K562 (cell line): ENCODE measurements around the gene KRT1. TPM values are rescaled to one million over a fixed set of nuclear protein-coding genes. Genes with fewer than 3 reads are reported as not detected.

Source experiments
- BCLAF1 ChIP-seq, 2 experiments: fragments of 450-650 bp in 1 of 2; IDR thresholded peaks; 2 replicates each; pipeline ENCODE4 v1.6.1; 2011 to 2017; ENCODE audit warnings: low read depth in 2 of 2, antibody characterized with exemption in 1 of 2, borderline replicate concordance in 1 of 2, low read length in 1 of 2, mild to moderate bottlenecking in 1 of 2, mixed read lengths in 1 of 2; ENCODE audit not compliant: control insufficient read depth in 1 of 2
- BHLHE40 ChIP-seq: IDR thresholded peaks from 2 replicates; pipeline ENCODE4 v1.6.1; 2011; ENCODE audit warnings: low read length, improper control_type of control experiment
- CBFB ChIP-seq: sonication (generic); formaldehyde crosslinking; IDR thresholded peaks from 2 replicates; pipeline ENCODE4 v1.4.0; 2020; ENCODE audit warnings: mild to moderate bottlenecking, missing genetic modification reagents
- CEBPG ChIP-seq, 3 experiments: fragments of 200-800 bp in 1 of 3; sonication (Bioruptor generic) in 1 of 3; sonication (generic) in 1 of 3; formaldehyde crosslinking in 1 of 3; IDR thresholded peaks in 2 of 3; conservative IDR thresholded peaks in 1 of 3; 2 replicates each; pipeline versions ENCODE4 v1.6.1 to v1.8.0; 2016 to 2022; ENCODE audit warnings: missing compliant biosample characterization in 2 of 3, missing genetic modification characterization in 2 of 3, mild to moderate bottlenecking in 1 of 3, missing genetic modification reagents in 1 of 3
- CREB1 ChIP-seq, 2 experiments: sonication (generic) in 1 of 2; formaldehyde crosslinking in 1 of 2; IDR thresholded peaks; 2 replicates each; pipeline versions ENCODE4 v1.6.1 to v1.8.0; 2012 to 2022; ENCODE audit warnings: inconsistent platforms in 1 of 2, mild to moderate bottlenecking in 1 of 2, missing genetic modification reagents in 1 of 2, moderate library complexity in 1 of 2
- ETV1 ChIP-seq: fragments of 450-650 bp; conservative IDR thresholded peaks from 2 replicates; pipeline ENCODE4 v1.6.1; 2016; ENCODE audit warnings: missing genetic modification characterization, control low read depth, low read depth, missing compliant biosample characterization
- FOXA1 ChIP-seq: fragments of 450-650 bp; IDR thresholded peaks from 2 replicates; pipeline ENCODE4 v1.6.1; 2016; ENCODE audit warnings: mild to moderate bottlenecking, borderline replicate concordance
- HBP1 ChIP-seq: fragments of 450-650 bp; formaldehyde crosslinking; IDR thresholded peaks from 2 replicates; pipeline ENCODE4 v1.4.0; 2022; ENCODE audit warnings: missing genetic modification characterization
- MLLT1 ChIP-seq, 2 experiments: fragments of 450-650 bp; IDR thresholded peaks; 2 replicates each; pipeline ENCODE4 v1.6.1; 2016
- MTA3 ChIP-seq: fragments of 450-650 bp; formaldehyde crosslinking; IDR thresholded peaks from 2 replicates; pipeline ENCODE4 v1.6.1; 2017; ENCODE audit warnings: mild to moderate bottlenecking, borderline replicate concordance
- NFE2 ChIP-seq: IDR thresholded peaks from 2 replicates; pipeline ENCODE4 v1.6.1; 2014; ENCODE audit warnings: antibody characterized with exemption, low read depth
- NFE2L1 ChIP-seq: fragments of 450-650 bp; IDR thresholded peaks from 2 replicates; pipeline ENCODE4 v1.6.1; 2016; ENCODE audit warnings: missing genetic modification characterization, low read depth, mild to moderate bottlenecking, missing compliant biosample characterization, moderate library complexity, borderline replicate concordance
- PHF21A ChIP-seq: fragments of 450-650 bp; IDR thresholded peaks from 2 replicates; pipeline ENCODE4 v1.6.1; 2017; ENCODE audit warnings: low read depth, borderline replicate concordance
- TOE1 ChIP-seq, 2 experiments: fragments of 450-650 bp in 1 of 2; sonication (generic) in 1 of 2; formaldehyde crosslinking in 1 of 2; IDR thresholded peaks; 2 replicates each; pipeline versions ENCODE4 v1.7.1 to v1.8.0; 2016 to 2022; ENCODE audit warnings: borderline replicate concordance in 2 of 2, mild to moderate bottlenecking in 2 of 2, antibody characterized with exemption in 1 of 2, inconsistent platforms in 1 of 2, low read depth in 1 of 2, missing genetic modification reagents in 1 of 2, moderate library complexity in 1 of 2
- ZFP36 ChIP-seq: fragments of 150-350 bp; IDR thresholded peaks from 2 replicates; pipeline ENCODE4 v1.6.1; 2018; ENCODE audit warnings: low read length, low read depth; ENCODE audit not compliant: partially characterized antibody
- ZNF175 ChIP-seq: fragments of 200-800 bp; sonication (Bioruptor generic); IDR thresholded peaks from 2 replicates; pipeline ENCODE4 v1.6.1; 2016; ENCODE audit warnings: low read depth, mild to moderate bottlenecking, missing genetic modification characterization, missing compliant biosample characterization
- ZNF239 ChIP-seq: fragments of 250-450 bp; sonication (Bioruptor Pico); IDR thresholded peaks from 2 replicates; pipeline ENCODE4 v1.4.0; 2020; ENCODE audit warnings: mild to moderate bottlenecking
- ZNF79 ChIP-seq: fragments of 250-450 bp; sonication (Bioruptor Pico); IDR thresholded peaks from 2 replicates; pipeline ENCODE4 v1.4.0; 2020; ENCODE audit warnings: low read depth, mild to moderate bottlenecking, moderate library complexity
- polyA plus RNA-seq, 8 experiments: library from polyadenylated mRNA; depleted of rRNA in 4 of 8; stranded (reverse) in 5 of 8; unstranded in 3 of 8; fragments of >200 nt; fragmentation: Nextera tagmentation in 2 of 8; fragmentation: Illumina TruSeq in 1 of 8; extraction: Ambion mirVana in 2 of 8; extraction: Trizol in 1 of 8; gene quantifications; 2 replicates each; pipeline versions ENCODE4 v1.2.1 to v1.2.3, GENCODE V29; 2011 to 2014; ENCODE audit warnings: inconsistent platforms in 1 of 8, missing spikeins in 1 of 8
- total RNA-seq, 7 experiments: library from RNA; depleted of rRNA in 6 of 7; stranded (reverse); fragments of >200 nt in 6 of 7; fragmentation: Illumina TruSeq in 2 of 7; extraction: Trizol in 2 of 7; gene quantifications; 2 replicates each; pipeline versions ENCODE4 v1.2.1 to v1.2.3, GENCODE V29; 2011 to 2021; ENCODE audit warnings: low replicate concordance in 1 of 7

Gene KRT1
- total and polyA plus RNA-seq, 9 of the 15 experiments (the other 6 are each of a cell fraction or from before 2014, with no cell fraction given) = 0.18 TPM; not detected in 8

GRCh38 chr12:52662093-52662917 lies 17.9 kb downstream of the KRT1 start (continued):
- peak; percentile 92 for TF ChIP-seq BHLHE40
- TF ChIP-seq FOXA1 = peak; percentile 56; the same call in 1 of the 2 replicates
- peak; percentile 73 for TF ChIP-seq PHF21A
- peak in 1 of 2 experiments; percentile 95; a peak in 2 of 4 replicates for TF ChIP-seq MLLT1 (IDR thresholded peaks at IDR 0.05)
- TF ChIP-seq HBP1 = 0 out of 2 replicates have a peak, but pooled peaks have one; percentile 17
- peak; percentile 54; the same call in 1 of the 2 replicates for TF ChIP-seq NFE2
- peak; percentile 78 for TF ChIP-seq CREB1 (IDR thresholded peaks at IDR 0.05)
- TF ChIP-seq CREB1 (CRISPR knock-in tag; IDR thresholded peaks at IDR 0.05) = no peak
- no peak; the same call in 1 of the 2 replicates for TF ChIP-seq NFE2L1 (tag)
- peak; percentile 96 for TF ChIP-seq CBFB
- TF ChIP-seq CEBPG (CRISPR knock-in tag; IDR thresholded peaks at IDR 0.05) = peak; percentile 22; the same call in 1 of the 2 replicates
- peak; percentile 40 to 82; a peak in 3 of 4 replicates for TF ChIP-seq CEBPG (tag; conservative IDR thresholded peaks at IDR 0.05 in 1 of 2, IDR thresholded peaks at IDR 0.05 in 1 of 2)
- peak; percentile 91 for TF ChIP-seq TOE1 (IDR thresholded peaks at IDR 0.05; ENCODE audit: borderline replicate concordance)
- no peak for TF ChIP-seq TOE1 (CRISPR knock-in tag; IDR thresholded peaks at IDR 0.05; ENCODE audit: borderline replicate concordance, low read depth)
- TF ChIP-seq BCLAF1 (IDR thresholded peaks at IDR 0.05; ENCODE audit: borderline replicate concordance in 1 of 2, control insufficient read depth in 1 of 2, low read depth in 2 of 2, low read length in 1 of 2) = no peak
- TF ChIP-seq ZFP36 = peak; percentile 33
- TF ChIP-seq ETV1 (tag) = peak; percentile 97
- TF ChIP-seq ZNF239 (CRISPR knock-in tag) = peak; percentile 74
- TF ChIP-seq ZNF175 (CRISPR knock-in tag) = peak; percentile 96
- TF ChIP-seq ZNF79 = 0 out of 2 replicates have a peak, but pooled peaks have one; percentile 58
- peak; percentile 50; the same call in 1 of the 2 replicates for TF ChIP-seq MTA3
